Astrocyte (in vitro differentiated cells and primary cell): ENCODE data around the gene PBOV1.

ENCODE experiments used
- CTCF ChIP-seq: IDR thresholded peaks from 2 replicates; pipeline ENCODE4 v1.5.1; 2011; ENCODE audit warnings: low read depth, mild to moderate bottlenecking, inconsistent platforms, low read length, moderate library complexity; ENCODE audit not compliant: insufficient read depth
- EZH2 ChIP-seq: IDR thresholded peaks from 2 replicates; pipeline ENCODE4 v1.6.1; 2012; ENCODE audit warnings: mild to moderate bottlenecking, low read length, inconsistent platforms; ENCODE audit not compliant: insufficient read depth

- TF ChIP-seq CTCF: no peak
- no peak for TF ChIP-seq EZH2
Observed at GRCh38 chr6:138196122-138196738, 22.1 kb downstream of the PBOV1 start.
